MM.1S (cell line): Measurements from ENCODE around the gene ARHGEF7.

Source experiments
- DNase-seq: peaks from one replicate; pipeline ENCODE4 v3.0.0-alpha.2; 2015
- H2AFZ ChIP-seq: fragments of 300-600 bp; sonication (generic); 2 replicates; pipeline ENCODE4 v1.6.0; 2016; ENCODE audit warnings: antibody characterized with exemption, low read length
- H3F3A ChIP-seq: fragments of 300-600 bp; sonication (generic); 2 replicates; pipeline ENCODE4 v1.6.1; 2016; ENCODE audit warnings: mild to moderate bottlenecking, antibody characterized with exemption, low read length, moderate library complexity, mixed read lengths; ENCODE audit not compliant: insufficient read depth
- H3K27ac ChIP-seq: fragments of 300-600 bp; sonication (generic); 2 replicates; pipeline ENCODE4 v1.5.1; 2016; ENCODE audit warnings: mild to moderate bottlenecking, low read length
- H3K27me3 ChIP-seq: fragments of 300-600 bp; sonication (generic); replicated peaks from 2 replicates; pipeline ENCODE4 v1.6.0; 2016; ENCODE audit warnings: low read length; ENCODE audit not compliant: insufficient read depth
- H3K36me3 ChIP-seq: fragments of 300-600 bp; sonication (generic); replicated peaks from 2 replicates; pipeline ENCODE4 v1.6.1; 2016; ENCODE audit warnings: mild to moderate bottlenecking, low read length, mixed read lengths; ENCODE audit not compliant: insufficient read depth
- H3K4me1 ChIP-seq: fragments of 300-600 bp; sonication (generic); 2 replicates; pipeline ENCODE4 v1.6.1; 2016; ENCODE audit warnings: low read length, mixed read lengths
- H3K4me2 ChIP-seq: fragments of 300-600 bp; sonication (generic); 2 replicates; pipeline ENCODE4 v1.6.0; 2016; ENCODE audit warnings: low read depth, low read length
- H3K4me3 ChIP-seq: fragments of 300-600 bp; sonication (generic); 2 replicates; pipeline ENCODE4 v1.5.1; 2016; ENCODE audit warnings: low read length, mixed read lengths
- H3K79me2 ChIP-seq: fragments of 300-600 bp; sonication (generic); 2 replicates; pipeline ENCODE4 v1.6.1; 2016; ENCODE audit warnings: mixed run types, low read length, mixed read lengths
- H3K9ac ChIP-seq: fragments of 300-600 bp; sonication (generic); 2 replicates; pipeline ENCODE4 v1.6.1; 2016; ENCODE audit warnings: low read length, mixed read lengths
- H3K9me2 ChIP-seq: fragments of 300-600 bp; sonication (generic); replicated peaks from 2 replicates; pipeline ENCODE4 v1.6.1; 2016; ENCODE audit warnings: mild to moderate bottlenecking, low read length, mixed read lengths; ENCODE audit not compliant: insufficient read depth
- H3K9me3 ChIP-seq: fragments of 300-600 bp; sonication (generic); replicated peaks from 2 replicates; pipeline ENCODE4 v1.6.1; 2016; ENCODE audit warnings: mild to moderate bottlenecking, low read length, mixed read lengths; ENCODE audit not compliant: insufficient read depth
- H4K20me1 ChIP-seq: fragments of 300-600 bp; sonication (generic); 2 replicates; pipeline ENCODE4 v1.6.1; 2016; ENCODE audit warnings: mild to moderate bottlenecking, low read length, moderate library complexity, mixed read lengths; ENCODE audit not compliant: insufficient read depth
- EZH2 ChIP-seq: fragments of 300-600 bp; sonication (generic); optimal IDR thresholded peaks from 2 replicates; pipeline ENCODE3; 2017; ENCODE audit warnings: low read depth, mild to moderate bottlenecking, antibody characterized with exemption, low read length, mixed read lengths
- EZH2phosphoT487 ChIP-seq: fragments of 300-600 bp; sonication (generic); IDR thresholded peaks from 2 replicates; pipeline ENCODE4 v1.6.1; 2018; ENCODE audit warnings: antibody characterized with exemption, low read length
- TF ChIP-seq, protein P1 (sequence below): fragments of 300-600 bp; sonication (generic); IDR thresholded peaks from 2 replicates; pipeline ENCODE4 v1.5.1; 2016; ENCODE audit warnings: antibody characterized with exemption, low read length, mixed read lengths

Gene ARHGEF7

DNA sequence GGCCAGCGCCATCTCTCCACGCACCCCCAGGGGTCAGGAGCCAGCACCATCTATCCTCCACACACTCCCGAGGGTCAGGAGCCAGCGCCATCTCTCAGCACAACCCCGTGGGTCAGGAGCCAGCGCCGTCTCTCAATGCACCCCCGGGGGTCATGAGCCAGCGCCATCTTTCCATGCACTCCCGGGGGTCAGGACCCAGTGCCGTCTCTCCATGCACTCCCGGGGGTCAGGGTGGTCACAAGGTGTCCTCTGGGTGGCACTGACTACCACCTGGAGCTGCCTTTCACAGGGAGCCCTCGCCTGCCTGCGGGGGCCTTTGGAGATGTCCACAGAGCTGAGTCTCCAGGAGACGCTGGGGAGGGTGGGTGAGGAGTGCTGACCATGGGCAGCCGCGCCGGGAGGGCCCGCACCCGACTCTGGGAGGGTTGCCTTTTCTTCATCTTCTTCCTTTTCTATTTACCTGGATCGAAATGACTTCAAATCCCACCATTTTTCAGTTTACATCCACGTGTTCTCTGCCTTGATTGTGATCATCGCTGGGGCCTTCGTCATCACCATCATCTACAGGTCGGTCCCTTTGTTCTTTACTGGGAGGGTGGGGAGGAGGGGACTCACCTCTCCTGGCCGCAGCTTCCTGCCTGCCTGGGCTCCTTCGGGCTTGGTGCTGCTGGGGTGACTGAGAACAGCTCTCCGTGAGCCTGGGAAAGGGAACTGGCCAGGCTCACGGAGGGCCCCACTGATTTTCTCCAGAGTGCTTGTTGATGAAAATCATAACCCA is 224.4 kb downstream of the ARHGEF7 start:
- H4K20me1 ChIP-seq, result no peaks in the 10 kb centered on the region
- H3K9me3 ChIP-seq, result no peaks in the 10 kb centered on the region
- no peak overlapping the region for H2AFZ ChIP-seq
- H3K27ac ChIP-seq, result no peak overlapping the region
- DNase-seq, result no peak
- H3K4me2 ChIP-seq, result no peak overlapping the region
- no peaks in the 10 kb centered on the region for H3K9me2 ChIP-seq
- no peaks in the 10 kb centered on the region for H3K36me3 ChIP-seq
- no peaks in the 10 kb centered on the region for H3K4me1 ChIP-seq
- no peaks in the 10 kb centered on the region for H3K27me3 ChIP-seq
- no peak overlapping the region for H3K4me3 ChIP-seq
- TF ChIP-seq EZH2phosphoT487, result no peak
- TF ChIP-seq, protein P1, sequence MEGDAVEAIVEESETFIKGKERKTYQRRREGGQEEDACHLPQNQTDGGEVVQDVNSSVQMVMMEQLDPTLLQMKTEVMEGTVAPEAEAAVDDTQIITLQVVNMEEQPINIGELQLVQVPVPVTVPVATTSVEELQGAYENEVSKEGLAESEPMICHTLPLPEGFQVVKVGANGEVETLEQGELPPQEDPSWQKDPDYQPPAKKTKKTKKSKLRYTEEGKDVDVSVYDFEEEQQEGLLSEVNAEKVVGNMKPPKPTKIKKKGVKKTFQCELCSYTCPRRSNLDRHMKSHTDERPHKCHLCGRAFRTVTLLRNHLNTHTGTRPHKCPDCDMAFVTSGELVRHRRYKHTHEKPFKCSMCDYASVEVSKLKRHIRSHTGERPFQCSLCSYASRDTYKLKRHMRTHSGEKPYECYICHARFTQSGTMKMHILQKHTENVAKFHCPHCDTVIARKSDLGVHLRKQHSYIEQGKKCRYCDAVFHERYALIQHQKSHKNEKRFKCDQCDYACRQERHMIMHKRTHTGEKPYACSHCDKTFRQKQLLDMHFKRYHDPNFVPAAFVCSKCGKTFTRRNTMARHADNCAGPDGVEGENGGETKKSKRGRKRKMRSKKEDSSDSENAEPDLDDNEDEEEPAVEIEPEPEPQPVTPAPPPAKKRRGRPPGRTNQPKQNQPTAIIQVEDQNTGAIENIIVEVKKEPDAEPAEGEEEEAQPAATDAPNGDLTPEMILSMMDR, result no peak
- no peak for TF ChIP-seq EZH2
- no peaks in the 10 kb centered on the region for H3F3A ChIP-seq
- no peaks in the 10 kb centered on the region for H3K79me2 ChIP-seq
- no peak overlapping the region for H3K9ac ChIP-seq

DNA sequence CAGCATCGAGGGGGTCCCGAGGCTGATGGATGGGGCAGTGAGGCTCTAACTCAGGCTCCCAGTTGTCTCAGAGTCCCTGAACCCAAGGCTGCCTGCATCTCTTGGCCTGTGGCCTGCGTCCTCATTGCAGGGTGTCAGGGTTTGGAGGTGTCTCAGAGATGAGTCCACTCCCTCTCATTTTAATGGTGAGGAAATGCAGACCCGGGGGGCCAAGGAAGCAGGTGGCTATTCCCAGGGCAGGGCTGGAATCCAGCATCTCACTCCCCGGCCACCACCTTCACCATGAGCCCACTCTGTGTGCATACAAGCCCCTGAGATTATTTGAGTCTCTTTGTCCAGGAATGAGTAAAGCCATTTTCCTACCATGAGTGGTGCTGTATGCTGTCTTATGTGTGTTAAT is 226.8 kb downstream of the ARHGEF7 start:
- H3K4me3 ChIP-seq, result no peak overlapping the region
- no peaks in the 10 kb centered on the region for H3K27me3 ChIP-seq
- H3K9me2 ChIP-seq, result no peaks in the 10 kb centered on the region
- no peaks in the 10 kb centered on the region for H3K79me2 ChIP-seq
- TF ChIP-seq EZH2, result no peak
- TF ChIP-seq, protein P1, result no peak
- TF ChIP-seq EZH2phosphoT487, result no peak
- H4K20me1 ChIP-seq, result no peaks in the 10 kb centered on the region
- H3K9ac ChIP-seq, result no peak overlapping the region
- no peaks in the 10 kb centered on the region for H3K36me3 ChIP-seq
- H3K4me1 ChIP-seq, result no peaks in the 10 kb centered on the region
- no peak overlapping the region for H3K4me2 ChIP-seq
- no peak for DNase-seq
- no peaks in the 10 kb centered on the region for H3F3A ChIP-seq
- H3K27ac ChIP-seq, result no peak overlapping the region
- H2AFZ ChIP-seq, result no peak overlapping the region
- H3K9me3 ChIP-seq, result no peaks in the 10 kb centered on the region

- H3K36me3 ChIP-seq, result no peaks in the 10 kb centered on the region
- no peak overlapping the region for H3K27ac ChIP-seq
Observed at GRCh38 chr13:111342721-111343120, 227.6 kb downstream of the ARHGEF7 start.

More at GRCh38 chr13:111342721-111343120, 227.6 kb downstream of the ARHGEF7 start:
- no peak for TF ChIP-seq EZH2phosphoT487
- TF ChIP-seq, protein P1, result no peak
- TF ChIP-seq EZH2, result no peak
- DNase-seq, result no peak
- no peak overlapping the region for H2AFZ ChIP-seq
- no peaks in the 10 kb centered on the region for H4K20me1 ChIP-seq
- H3K9me2 ChIP-seq, result no peaks in the 10 kb centered on the region
- H3K9ac ChIP-seq, result no peak overlapping the region
- no peaks in the 10 kb centered on the region for H3F3A ChIP-seq
- no peaks in the 10 kb centered on the region for H3K27me3 ChIP-seq
- no peaks in the 10 kb centered on the region for H3K79me2 ChIP-seq
- no peaks in the 10 kb centered on the region for H3K4me1 ChIP-seq
- H3K4me2 ChIP-seq, result no peak overlapping the region
- H3K4me3 ChIP-seq, result no peak overlapping the region
- no peaks in the 10 kb centered on the region for H3K9me3 ChIP-seq
